ENCODE results near the gene PIK3R4. TPM values are rescaled to one million over a fixed set of nuclear protein-coding genes. Genes with fewer than 3 reads are reported as not detected.

The PIK3R4 gene
- 30.4 and 31.1 TPM in 2 replicates for total RNA-seq

DNA sequence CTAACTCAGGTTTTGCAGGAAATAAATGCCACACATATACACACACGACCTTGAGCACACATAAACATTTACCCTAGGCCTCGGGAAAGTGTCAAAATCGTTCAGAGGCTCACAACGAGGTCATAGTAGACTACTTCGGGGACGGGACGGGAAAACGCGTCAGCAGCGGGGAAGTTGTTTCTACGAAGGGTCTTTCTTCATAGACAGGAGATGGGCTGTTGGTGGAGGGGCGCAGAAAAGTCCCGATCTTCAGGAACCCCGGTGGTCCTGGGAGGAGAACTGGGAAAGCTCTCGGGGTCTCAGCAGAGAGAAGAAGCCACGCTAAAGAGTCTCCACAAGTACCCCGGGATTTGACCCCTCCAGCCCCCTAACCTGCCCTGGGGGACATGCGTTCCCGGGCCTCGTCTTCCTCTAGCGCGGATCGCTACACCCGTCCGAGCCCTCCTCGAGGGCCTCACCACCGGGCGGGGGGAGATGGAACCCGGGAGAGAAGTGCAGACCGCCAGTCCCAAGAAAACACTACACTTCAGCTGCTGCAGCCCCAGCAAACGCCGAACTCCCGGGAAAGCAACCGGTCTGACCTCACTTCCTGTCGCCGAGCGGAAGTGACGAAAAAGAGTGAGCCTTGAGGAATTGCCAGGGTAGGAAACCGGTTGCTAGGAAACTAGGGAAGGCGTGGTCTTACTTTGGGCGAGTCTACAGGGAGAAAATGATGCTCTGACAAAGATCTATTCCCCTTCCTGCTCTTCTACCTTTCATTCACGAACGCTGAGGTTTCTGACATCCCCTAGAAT, at the start of gene PIK3R4:
Gene PIK3R4 (minus strand): TSS at position 584 of the 794 bp plus-strand sequence. CDS start 1,611 bp downstream, outside the sequence.

Other genes starting within 250 kb of the PIK3R4 start
- under 0.01 TPM in 2 replicates for gene COL6A6, start 229.7 kb downstream of the PIK3R4 start, total RNA-seq
- gene ATP2C1, start 147.3 kb upstream of the PIK3R4 start, total RNA-seq: 179 and 196 TPM in 2 replicates